Brain microvascular endothelial cell (primary cell): ENCODE data around the gene PRKG1.

Source experiments
- DNase-seq: peaks from one replicate; pipeline ENCODE4 v3.0.0-alpha.2; 2020
- H3K27ac ChIP-seq: fragments of 250-450 bp; sonication (Bioruptor Pico); 2 replicates; pipeline ENCODE4 v1.5.1; 2020; ENCODE audit warnings: mild to moderate bottlenecking, moderate library complexity
- H3K27me3 ChIP-seq: fragments of 250-450 bp; sonication (Bioruptor Pico); replicated peaks from 2 replicates; pipeline ENCODE4 v1.5.1; 2020; ENCODE audit warnings: mild to moderate bottlenecking
- H3K36me3 ChIP-seq: fragments of 250-450 bp; sonication (Bioruptor Pico); replicated peaks from 2 replicates; pipeline ENCODE4 v1.5.1; 2020; ENCODE audit warnings: mild to moderate bottlenecking
- H3K4me3 ChIP-seq: 2 replicates; pipeline ENCODE4 v1.5.1; 2011; ENCODE audit warnings: low read depth, mild to moderate bottlenecking, control low read depth, low read length, moderate library complexity
- in situ Hi-C: cut with HindIII; loops from 2 replicates; pipeline ENCODE4 v1.10.0; 2017; ENCODE audit warnings: low sequenced_read_pairs, low pct_ligation_motif_present
- TF ChIP-seq, protein P1 (sequence below): IDR thresholded peaks from 2 replicates; pipeline ENCODE4 v1.5.1; 2011; ENCODE audit warnings: low read depth, mild to moderate bottlenecking, moderate library complexity, low read length, control low read depth, inconsistent platforms; ENCODE audit errors: missing control alignments

PRKG1 gene

DNA sequence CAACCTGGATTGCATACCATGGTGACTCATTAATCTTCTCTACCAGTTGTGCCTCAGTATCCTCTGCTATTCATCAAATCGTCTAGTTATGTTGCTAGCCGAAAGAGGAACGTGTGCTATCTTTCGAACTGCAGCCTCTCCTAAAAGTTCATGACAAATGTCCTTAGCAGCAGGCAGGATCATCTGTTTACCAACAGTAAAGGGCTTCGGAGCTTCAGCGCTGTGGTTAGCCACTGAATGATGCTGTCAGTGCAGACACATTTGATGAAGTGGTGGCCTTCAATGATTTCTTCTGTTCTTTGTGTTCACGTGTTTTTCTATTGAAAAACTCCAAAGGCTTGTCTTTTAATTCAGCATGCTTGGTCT lies 556.3 kb downstream of the PRKG1 start:
- in situ Hi-C loops, result no loop called here
- H3K27me3 ChIP-seq, result no peaks in the 10 kb centered on the region
- no peak for DNase-seq
- no peaks in the 10 kb centered on the region for H3K36me3 ChIP-seq
- TF ChIP-seq, protein P1, sequence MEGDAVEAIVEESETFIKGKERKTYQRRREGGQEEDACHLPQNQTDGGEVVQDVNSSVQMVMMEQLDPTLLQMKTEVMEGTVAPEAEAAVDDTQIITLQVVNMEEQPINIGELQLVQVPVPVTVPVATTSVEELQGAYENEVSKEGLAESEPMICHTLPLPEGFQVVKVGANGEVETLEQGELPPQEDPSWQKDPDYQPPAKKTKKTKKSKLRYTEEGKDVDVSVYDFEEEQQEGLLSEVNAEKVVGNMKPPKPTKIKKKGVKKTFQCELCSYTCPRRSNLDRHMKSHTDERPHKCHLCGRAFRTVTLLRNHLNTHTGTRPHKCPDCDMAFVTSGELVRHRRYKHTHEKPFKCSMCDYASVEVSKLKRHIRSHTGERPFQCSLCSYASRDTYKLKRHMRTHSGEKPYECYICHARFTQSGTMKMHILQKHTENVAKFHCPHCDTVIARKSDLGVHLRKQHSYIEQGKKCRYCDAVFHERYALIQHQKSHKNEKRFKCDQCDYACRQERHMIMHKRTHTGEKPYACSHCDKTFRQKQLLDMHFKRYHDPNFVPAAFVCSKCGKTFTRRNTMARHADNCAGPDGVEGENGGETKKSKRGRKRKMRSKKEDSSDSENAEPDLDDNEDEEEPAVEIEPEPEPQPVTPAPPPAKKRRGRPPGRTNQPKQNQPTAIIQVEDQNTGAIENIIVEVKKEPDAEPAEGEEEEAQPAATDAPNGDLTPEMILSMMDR, result no peak
- H3K27ac ChIP-seq, result no peak overlapping the region
- H3K4me3 ChIP-seq, result no peak overlapping the region

DNA sequence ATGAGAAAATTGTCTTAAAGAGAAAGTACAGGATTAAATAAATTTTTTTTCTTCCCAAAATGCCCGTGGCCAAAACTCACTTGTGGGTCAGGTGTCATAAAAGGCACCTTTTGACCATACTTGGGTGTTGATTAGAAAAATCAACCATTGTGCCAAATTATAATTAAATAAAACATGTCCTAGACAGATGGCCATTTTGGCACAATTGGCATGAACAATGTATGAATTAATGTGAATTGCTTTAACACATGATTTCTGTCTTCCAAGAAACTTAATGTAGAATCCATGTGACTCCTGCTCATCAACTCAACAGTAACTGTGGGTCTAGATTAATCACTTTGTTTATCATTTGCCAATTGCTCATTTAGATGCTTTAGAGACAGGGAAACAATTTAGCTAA lies 561.1 kb downstream of the PRKG1 start:
- no peaks in the 10 kb centered on the region for H3K27me3 ChIP-seq
- no peak overlapping the region for H3K27ac ChIP-seq
- TF ChIP-seq, protein P1, result no peak
- DNase-seq, result no peak
- H3K4me3 ChIP-seq, result no peak overlapping the region
- in situ Hi-C loops, result no loop called here
- H3K36me3 ChIP-seq, result no peaks in the 10 kb centered on the region

DNA sequence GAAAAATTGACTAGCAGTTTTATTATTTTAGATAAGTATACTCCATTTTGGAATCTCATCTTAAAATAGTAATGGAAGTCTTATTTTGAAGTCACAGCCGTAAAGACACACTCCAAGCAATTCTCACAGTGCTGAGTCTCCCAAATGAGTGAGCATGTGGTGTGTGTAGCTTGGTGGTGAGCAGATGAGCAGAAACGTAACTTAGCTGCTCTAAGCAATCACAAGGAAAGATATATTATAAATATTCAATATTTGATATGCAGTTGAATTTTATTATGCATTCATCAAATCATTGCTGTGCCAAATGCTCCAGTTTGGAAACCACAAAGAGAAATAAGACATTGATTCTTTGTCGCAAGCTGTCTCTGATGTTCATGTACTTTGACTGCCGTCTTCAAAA lies 563.9 kb downstream of the PRKG1 start:
- DNase-seq, result no peak
- in situ Hi-C loops, result no loop called here
- TF ChIP-seq, protein P1, result no peak

DNA sequence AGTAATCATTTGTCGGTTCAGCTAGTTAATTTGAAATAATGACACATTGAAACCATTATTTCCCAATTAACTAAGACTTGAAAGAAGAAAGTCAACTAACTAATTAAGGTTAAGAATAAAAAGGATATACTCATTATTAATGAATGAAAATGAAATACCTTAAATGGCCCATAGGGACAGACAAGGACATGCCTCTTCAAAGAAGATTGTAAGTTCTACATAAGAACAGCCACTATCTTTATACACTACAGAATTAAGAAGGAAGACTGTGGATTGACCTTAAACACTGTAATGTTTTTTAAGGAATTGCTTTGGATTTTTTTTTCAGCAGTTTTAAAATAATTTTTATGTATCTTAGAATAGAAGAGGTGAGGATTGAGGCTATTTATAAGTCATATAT lies 564.5 kb downstream of the PRKG1 start:
- TF ChIP-seq, protein P1, result no peak
- in situ Hi-C loops, result no loop called here
- H3K36me3 ChIP-seq, result no peaks in the 10 kb centered on the region
- H3K4me3 ChIP-seq, result no peak overlapping the region
- no peak overlapping the region for H3K27ac ChIP-seq
- no peaks in the 10 kb centered on the region for H3K27me3 ChIP-seq
- no peak for DNase-seq

More for the DNA sequence above, 563.9 kb downstream of the PRKG1 start:
- Histone ChIP-seq H3K27ac (no peak overlapping the region), H3K27me3 (no peaks in the 10 kb centered on the region), H3K4me3 (no peak overlapping the region), H3K36me3 (no peaks in the 10 kb centered on the region)

DNA sequence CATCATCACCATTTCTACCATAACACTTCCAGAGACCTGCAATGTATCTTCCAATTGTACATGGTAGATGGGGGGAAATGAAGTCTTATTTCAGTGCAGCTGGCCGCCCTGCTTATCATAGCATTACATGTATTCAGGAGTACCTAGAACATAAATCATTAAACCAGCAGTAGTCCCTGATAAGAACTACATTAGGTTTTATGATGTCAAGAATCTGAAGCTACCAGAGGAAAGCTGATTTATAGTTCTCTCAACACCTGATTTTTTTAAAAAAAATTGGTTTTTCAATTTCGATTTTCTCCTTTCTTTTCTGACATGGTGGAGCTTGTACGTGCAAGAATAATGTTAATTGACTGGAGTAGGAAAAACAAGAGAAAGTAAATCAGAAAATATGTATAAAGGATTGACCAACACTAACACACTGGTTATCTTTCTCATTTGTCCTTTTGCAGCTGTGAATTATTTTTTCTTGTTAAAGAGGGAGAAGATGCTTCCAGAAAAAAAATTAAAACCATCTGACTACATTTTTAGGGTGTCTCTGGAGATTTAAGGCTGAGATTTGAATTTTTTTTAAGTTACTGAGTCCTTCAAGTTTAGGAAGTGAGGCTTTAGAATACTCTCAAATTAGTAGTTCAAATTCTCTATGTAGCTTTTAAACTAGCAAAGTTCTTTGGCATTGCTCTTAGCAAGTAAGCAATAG lies 566.0 kb downstream of the PRKG1 start:
- Histone ChIP-seq H3K27ac (no peak overlapping the region), H3K36me3 (no peaks in the 10 kb centered on the region), H3K4me3 (no peak overlapping the region), H3K27me3 (no peaks in the 10 kb centered on the region)
- TF ChIP-seq, protein P1, result no peak
- no peak for DNase-seq
- in situ Hi-C loops, result no loop called here

DNA sequence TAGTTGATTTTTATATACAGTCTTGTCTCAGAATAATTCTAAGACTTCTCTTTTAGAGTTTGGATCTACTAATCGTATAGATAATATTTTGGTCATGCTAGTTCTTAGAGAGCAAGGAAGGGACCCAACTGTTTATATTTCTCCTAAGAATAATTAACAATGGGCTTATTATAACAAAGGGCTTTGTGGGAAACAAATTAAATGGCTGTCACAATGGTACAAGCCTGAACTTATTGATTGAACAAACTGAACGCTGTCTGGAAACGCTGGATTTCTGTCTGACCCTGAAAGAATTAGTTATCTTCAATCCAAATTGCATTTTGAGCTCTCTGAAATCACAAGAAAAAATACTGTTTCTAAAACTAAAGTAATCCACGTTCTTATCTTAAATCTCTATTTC lies 568.3 kb downstream of the PRKG1 start:
- in situ Hi-C loops, result no loop called here
- Histone ChIP-seq H3K27ac (no peak overlapping the region), H3K27me3 (no peaks in the 10 kb centered on the region), H3K36me3 (no peaks in the 10 kb centered on the region), H3K4me3 (no peak overlapping the region)
- no peak for DNase-seq
- TF ChIP-seq, protein P1, result no peak
